Heart left ventricle (tissue), 16 donors: ENCODE measurements around the gene SLC24A2. TPM values are rescaled to one million over a fixed set of nuclear protein-coding genes. Genes with fewer than 3 reads are reported as not detected.

Experiments used
- ATAC-seq, 4 donors: fragments of 200-7000 bp; cut with Tn5 transposase; one replicate each; pipeline ENCODE4 v1.9.1; 2020 to 2022; ENCODE audit warnings: moderate library complexity in 4 of 4, mild to moderate bottlenecking in 3 of 4, moderate number of reproducible peaks in 1 of 4
- DNase-seq, 5 donors: peaks; one replicate each; pipeline ENCODE4 v3.0.0-alpha.2; 2020
- H3K27ac ChIP-seq, 12 donors: fragments of 200-600 bp; sonication (generic) in 4 of 12; one replicate each; pipeline versions ENCODE4 v1.5.0 to v1.8.0; 2016 to 2022; ENCODE audit warnings: mild to moderate bottlenecking in 2 of 12
- H3K27me3 ChIP-seq, 9 donors: fragments of 200-600 bp; sonication (generic) in 2 of 9; one replicate each; pipeline versions ENCODE4 v1.5.1 to v1.8.0; 2016 to 2022; ENCODE audit warnings: mild to moderate bottlenecking in 3 of 9
- H3K36me3 ChIP-seq, 9 donors: fragments of 200-600 bp; sonication (generic) in 2 of 9; one replicate each; pipeline versions ENCODE4 v1.5.0 to v1.8.0; 2018 to 2022; ENCODE audit warnings: mild to moderate bottlenecking in 2 of 9
- H3K4me1 ChIP-seq, 12 donors: fragments of 200-600 bp; sonication (generic) in 4 of 12; one replicate each; pipeline versions ENCODE4 v1.5.0 to v1.8.0; 2016 to 2022; ENCODE audit warnings: mild to moderate bottlenecking in 3 of 12
- H3K4me3 ChIP-seq, 12 donors: fragments of 200-600 bp; sonication (generic) in 4 of 12; one replicate each; pipeline versions ENCODE4 v1.5.0 to v1.8.0; 2017 to 2022; ENCODE audit warnings: mild to moderate bottlenecking in 9 of 12, moderate library complexity in 4 of 12
- H3K9me3 ChIP-seq, 12 donors: fragments of 200-600 bp; sonication (generic) in 4 of 12; one replicate each; pipeline versions ENCODE4 v1.5.0 to v1.8.0; 2016 to 2022; ENCODE audit warnings: mild to moderate bottlenecking in 1 of 12
- CTCF ChIP-seq, 12 donors: fragments of 200-600 bp; sonication (generic) in 4 of 12; IDR thresholded peaks; one replicate each; pipeline versions ENCODE4 v1.5.0 to v1.8.0; 2018 to 2022; ENCODE audit warnings: antibody characterized with exemption in 12 of 12, mild to moderate bottlenecking in 5 of 12
- POLR2A ChIP-seq, 2 donors: fragments of 450-650 bp; IDR thresholded peaks; one replicate each; pipeline ENCODE4 v1.6.1; 2017; ENCODE audit warnings: antibody characterized with exemption in 2 of 2, mild to moderate bottlenecking in 2 of 2, moderate library complexity in 2 of 2
- WGBS, 4 donors: extraction: QIAGEN DNeasy Blood & Tissue Kit in 2 of 4; methylation state at CpG; one replicate each; pipeline versions ENCODE4 v1.1.5 to v1.1.7; 2013 to 2018; 5-methylcytosine and 5-hydroxymethylcytosine counted together
- intact Hi-C, 10 donors: fragments of 100-400 bp; cut with DNase I; formaldehyde crosslinking; loops; one replicate each; pipeline versions ENCODE4 v1.11.1 to v1.14.2; 2022
- polyA plus RNA-seq, 2 donors: library from polyadenylated mRNA; stranded (reverse); fragments of 200-250 nt; gene quantifications; one replicate each; pipeline ENCODE4 v1.2.3, GENCODE V29; 2013
- total RNA-seq, 9 donors: library from RNA; depleted of rRNA in 2 of 9; stranded (reverse); fragments of >200 nt in 2 of 9; fragmentation: NEBNext Ultra II Directional in 3 of 9; extraction: Animal tissue kit (Norgen Biotek cat#: 25700) in 3 of 9; gene quantifications; one replicate each; pipeline versions ENCODE4 v1.1.0 to v1.2.4, GENCODE V29; 2016 to 2023
- donor health status: ischemic (EF 13 %, LVEDD 7.1; RV severe dilation, severe dysfunction).
- donor health status: healthy with polysubstance abuse.
- donor health status: DM: no; HTN: yes; CAD: no.
- donor health status: DM: no; HTN: no; CAD: no.
- donor health status: ischemic (EF 25% LVEDD 6.9; RV normal size, moderate dysfunction).
- donor health status: ischemic (EF 25% LVEDD 5.7; RV mildly dilated, moderate dysfunction).
- donor health status: healthy.
- donor health status: DM: yes; HTN: yes; CAD: no.
- donor health status: ischemic (EF 35%, LVEDD 5.7; RV mildly dilated, moderate dysfunction).
- donor health status: nonischemic (EF 11% LVEDD 7.7; RV severe dilation, severe dysfunction).
- donor health status: DM: yes; HTN: yes; CAD: no.
- donor health status: PGD.
- donor health status: ischemic (EF 29% LVEDD 5.4; RV normal size, mild dysfunction).
- donor health status: nonischemic (EF 23%, LVEDD 6.1; RV moderate dilation, normal function).

Gene SLC24A2
- total and polyA plus RNA-seq, 11 donors: 0.01 to 0.29 (median 0.16) TPM; not detected in 4

GRCh38 chr9:19768798-19769197 is 20.0 kb downstream of the SLC24A2 start:
- Histone ChIP-seq H3K27ac (no peak overlapping the region), H3K27me3 (no peaks in the 10 kb centered on the region), H3K9me3 (peaks cover 0 to 28% (median 8%) of the 10 kb centered on the region in 12 donors), H3K36me3 (no peaks in the 10 kb centered on the region), H3K4me1 (no peaks in the 10 kb centered on the region), H3K4me3 (no peak overlapping the region)
- ATAC-seq: no peak
- TF ChIP-seq POLR2A (IDR thresholded peaks at IDR 0.05) (no peak), CTCF (IDR thresholded peaks at IDR 0.05) (no peak)
- no peak for DNase-seq
- WGBS, 4 donors: 0 to 76% (median 51%) methylated on average over 1 of the region's 1 CpG
- intact Hi-C loops: no loop called here

GRCh38 chr9:19759066-19759465 is 29.8 kb downstream of the SLC24A2 start:
- TF ChIP-seq CTCF (IDR thresholded peaks at IDR 0.05) (no peak), POLR2A (IDR thresholded peaks at IDR 0.05) (no peak)
- no peaks in the 10 kb centered on the region for H3K27me3 ChIP-seq
- no peaks in the 10 kb centered on the region for H3K36me3 ChIP-seq
- DNase-seq (no peak), ATAC-seq (no peak)
- intact Hi-C loops: no loop called here
- H3K9me3 ChIP-seq: peaks cover 0 to 12% (median 0%) of the 10 kb centered on the region in 12 donors
- 77 to 100% (median 84%) methylated on average over 1 of the region's 1 CpG for WGBS, 4 donors
- no peak overlapping the region for H3K4me3 ChIP-seq
- no peaks in the 10 kb centered on the region for H3K4me1 ChIP-seq
- no peak overlapping the region for H3K27ac ChIP-seq

GRCh38 chr9:19757745-19758144 is 31.1 kb downstream of the SLC24A2 start:
- no peaks in the 10 kb centered on the region for H3K36me3 ChIP-seq
- ATAC-seq (no peak), DNase-seq (no peak)
- H3K27me3 ChIP-seq: no peaks in the 10 kb centered on the region
- intact Hi-C loops: no loop called here
- H3K4me1 ChIP-seq: no peaks in the 10 kb centered on the region
- H3K4me3 ChIP-seq: no peak overlapping the region
- TF ChIP-seq POLR2A (IDR thresholded peaks at IDR 0.05) (no peak), CTCF (IDR thresholded peaks at IDR 0.05) (no peak)
- H3K9me3 ChIP-seq: peaks cover 0 to 12% (median 0%) of the 10 kb centered on the region in 12 donors
- H3K27ac ChIP-seq: no peak overlapping the region

- DNase-seq (no peak), ATAC-seq (no peak)
- Histone ChIP-seq H3K4me3 (no peak overlapping the region), H3K4me1 (no peaks in the 10 kb centered on the region), H3K27me3 (peaks cover 0 to 5% (median 0%) of the 10 kb centered on the region in 9 donors), H3K36me3 (no peaks in the 10 kb centered on the region), H3K27ac (no peak overlapping the region), H3K9me3 (no peaks in the 10 kb centered on the region)
- intact Hi-C loops: no loop called here
- 80 to 93% (median 88%) methylated on average over 2 of the region's 2 CpGs for WGBS, 4 donors
- TF ChIP-seq POLR2A (IDR thresholded peaks at IDR 0.05) (no peak), CTCF (IDR thresholded peaks at IDR 0.05) (no peak)
Observed at GRCh38 chr9:19754921-19755320, 33.9 kb downstream of the SLC24A2 start.
